K562 (cell line): Measurements from ENCODE around the gene ITGA2B. TPM values are rescaled to one million over a fixed set of nuclear protein-coding genes. Genes with fewer than 3 reads are reported as not detected.
"Not testable (repeated sequence)": the region's sequence is repeated elsewhere in the genome, so short reads cannot be mapped to it uniquely, and the experiment has no call there.

Source experiments
- ATAC-seq: fragments of 200-7000 bp; cut with Tn5 transposase; 3 replicates; pipeline ENCODE4 v1.9.1; 2020; ENCODE audit warnings: moderate library complexity
- BruUV-seq: library from RNA; stranded (reverse); fragments of 400-500 nt; replicated peaks from 2 replicates; lab custom pipeline; 2021; lab: Mats Ljungman, UMichigan
- CTCF ChIA-PET: fragments of 300-600 bp; formaldehyde crosslinking; extraction: SDS; loops from one replicate; lab custom pipeline; 2021; ENCODE audit warnings: low intra/inter-chr PET ratio; lab: Yijun Ruan, JAX
- POLR2A ChIA-PET: fragments of 300-600, 350-650 bp; sonication (Branson Sonifier 250); formaldehyde crosslinking; extraction: SDS; loops from one replicate; lab custom pipeline; 2021; ENCODE audit warnings: antibody characterized with exemption, inconsistent platforms; lab: Yijun Ruan, JAX
- DNase-seq, 4 experiments: peaks; one replicate each; pipeline versions ENCODE4 v3.0.0 to v3.0.0-alpha.2; 2011 to 2018; ENCODE audit warnings: low spot score in 3 of 4, mixed read lengths in 3 of 4; ENCODE audit errors: extremely low read depth in 1 of 4
- FAIRE-seq: peaks from 2 replicates; lab custom pipeline; 2011; peaks lifted over from hg19 to GRCh38; lab: Jason Lieb, UNC
- H2AFZ ChIP-seq: 2 replicates; pipeline ENCODE4 v1.6.0; 2011; ENCODE audit warnings: low read depth, low read length, control low read depth, inconsistent platforms
- H3K27ac ChIP-seq: fragments of 200-600 bp; 3 replicates; pipeline ENCODE4 v1.8.0; 2011; ENCODE audit warnings: low read depth, mild to moderate bottlenecking, control low read depth, inconsistent platforms, low read length, moderate library complexity, mixed read lengths; ENCODE audit errors: extremely low read depth
- H3K27me3 ChIP-seq, 2 experiments: fragments of 300-600 bp in 1 of 2; 2 replicates in 1 of 2; 3 replicates in 1 of 2; pipeline versions ENCODE4 v1.6.0 to v1.8.0; 2011; ENCODE audit warnings: inconsistent platforms in 2 of 2, low read length in 2 of 2, mild to moderate bottlenecking in 1 of 2, mixed read lengths in 1 of 2, moderate library complexity in 1 of 2; ENCODE audit not compliant: control insufficient read depth in 2 of 2, insufficient read depth in 2 of 2
- H3K36me3 ChIP-seq: fragments of 300-600 bp; 3 replicates; pipeline ENCODE4 v1.8.0; 2011; ENCODE audit warnings: mild to moderate bottlenecking, low read length, inconsistent platforms; ENCODE audit not compliant: control insufficient read depth, insufficient read depth
- H3K4me1 ChIP-seq, 2 experiments: fragments of 200-600 bp in 1 of 2; replicated peaks in 1 of 2; 2 replicates in 1 of 2; 3 replicates in 1 of 2; pipeline versions ENCODE4 v1.5.1 to v1.8.0; 2011; ENCODE audit warnings: inconsistent platforms in 2 of 2, low read length in 2 of 2, mild to moderate bottlenecking in 1 of 2, mixed read lengths in 1 of 2, moderate library complexity in 1 of 2; ENCODE audit not compliant: control insufficient read depth in 2 of 2, insufficient read depth in 2 of 2
- H3K4me2 ChIP-seq: 2 replicates; pipeline ENCODE4 v1.6.1; 2011; ENCODE audit warnings: low read length, control low read depth, inconsistent platforms, mixed read lengths; ENCODE audit not compliant: insufficient read depth
- H3K4me3 ChIP-seq: fragments of 200-600 bp; sonication (generic), shearing (Covaris generic); 2 replicates; pipeline ENCODE4 v1.5.1; 2016; ENCODE audit warnings: control low read depth, inconsistent platforms
- H3K79me2 ChIP-seq: fragments of 200-600 bp; 3 replicates; pipeline ENCODE4 v1.8.0; 2011; ENCODE audit warnings: low read length, inconsistent platforms; ENCODE audit not compliant: control insufficient read depth, insufficient read depth
- H3K9ac ChIP-seq, 2 experiments: 2 replicates each; pipeline versions ENCODE4 v1.6.0 to v1.6.1; 2011; ENCODE audit warnings: low read depth in 2 of 2, low read length in 2 of 2, control low read depth in 1 of 2, inconsistent platforms in 1 of 2, mild to moderate bottlenecking in 1 of 2, mixed read lengths in 1 of 2; ENCODE audit not compliant: insufficient read depth in 1 of 2
- H3K9me1 ChIP-seq: one replicate; pipeline ENCODE4 v1.6.0; 2011; ENCODE audit warnings: inconsistent platforms, mild to moderate bottlenecking, low read length, moderate library complexity; ENCODE audit not compliant: control insufficient read depth, insufficient read depth
- H3K9me3 ChIP-seq: replicated peaks from 2 replicates; pipeline ENCODE4 v1.5.1; 2011; ENCODE audit warnings: low read depth, low read length, inconsistent platforms; ENCODE audit not compliant: control insufficient read depth, insufficient read depth
- H4K20me1 ChIP-seq: replicated peaks from 2 replicates; pipeline ENCODE4 v1.6.1; 2011; ENCODE audit warnings: low read length, inconsistent platforms, mixed read lengths; ENCODE audit not compliant: control insufficient read depth, insufficient read depth
- EGR1 ChIP-seq: fragments of 450-650 bp; conservative IDR thresholded peaks from 2 replicates; pipeline ENCODE4 v1.6.1; 2017; ENCODE audit warnings: mild to moderate bottlenecking
- WGBS: fragments of 100-300 bp; shearing (Covaris generic); methylation state at CpG from one replicate; pipeline ENCODE4 v1.1.6; 2016; ENCODE audit warnings: low coverage, mixed read lengths; ENCODE audit not compliant: insufficient coverage; ENCODE audit errors: missing lambda C conversion rate; 5-methylcytosine and 5-hydroxymethylcytosine counted together
- in situ Hi-C: fragments of 300-500 bp; cut with MboI; formaldehyde crosslinking; loops from 4 replicates; pipeline ENCODE4 v1.15.0; 2018; ENCODE audit warnings: inconsistent platforms, mixed read lengths
- intact Hi-C: fragments of 100-400 bp; cut with micrococcal nuclease; formaldehyde crosslinking; loops from 2 replicates; pipeline ENCODE4 v1.14.2; 2022
- polyA plus RNA-seq, 8 experiments: library from polyadenylated mRNA; depleted of rRNA in 4 of 8; stranded (reverse) in 5 of 8; unstranded in 3 of 8; fragments of >200 nt; fragmentation: Nextera tagmentation in 2 of 8; fragmentation: Illumina TruSeq in 1 of 8; extraction: Ambion mirVana in 2 of 8; extraction: Trizol in 1 of 8; gene quantifications; 2 replicates each; pipeline versions ENCODE4 v1.2.1 to v1.2.3, GENCODE V29; 2011 to 2014; ENCODE audit warnings: inconsistent platforms in 1 of 8, missing spikeins in 1 of 8
- total RNA-seq, 7 experiments: library from RNA; depleted of rRNA in 6 of 7; stranded (reverse); fragments of >200 nt in 6 of 7; fragmentation: Illumina TruSeq in 2 of 7; extraction: Trizol in 2 of 7; gene quantifications; 2 replicates each; pipeline versions ENCODE4 v1.2.1 to v1.2.3, GENCODE V29; 2011 to 2021; ENCODE audit warnings: low replicate concordance in 1 of 7

The ITGA2B gene
- total and polyA plus RNA-seq, 9 of the 15 experiments (the other 6 are each of a cell fraction or from before 2014, with no cell fraction given), result 1.1 to 26.4 (median 5.6) TPM

DNA sequence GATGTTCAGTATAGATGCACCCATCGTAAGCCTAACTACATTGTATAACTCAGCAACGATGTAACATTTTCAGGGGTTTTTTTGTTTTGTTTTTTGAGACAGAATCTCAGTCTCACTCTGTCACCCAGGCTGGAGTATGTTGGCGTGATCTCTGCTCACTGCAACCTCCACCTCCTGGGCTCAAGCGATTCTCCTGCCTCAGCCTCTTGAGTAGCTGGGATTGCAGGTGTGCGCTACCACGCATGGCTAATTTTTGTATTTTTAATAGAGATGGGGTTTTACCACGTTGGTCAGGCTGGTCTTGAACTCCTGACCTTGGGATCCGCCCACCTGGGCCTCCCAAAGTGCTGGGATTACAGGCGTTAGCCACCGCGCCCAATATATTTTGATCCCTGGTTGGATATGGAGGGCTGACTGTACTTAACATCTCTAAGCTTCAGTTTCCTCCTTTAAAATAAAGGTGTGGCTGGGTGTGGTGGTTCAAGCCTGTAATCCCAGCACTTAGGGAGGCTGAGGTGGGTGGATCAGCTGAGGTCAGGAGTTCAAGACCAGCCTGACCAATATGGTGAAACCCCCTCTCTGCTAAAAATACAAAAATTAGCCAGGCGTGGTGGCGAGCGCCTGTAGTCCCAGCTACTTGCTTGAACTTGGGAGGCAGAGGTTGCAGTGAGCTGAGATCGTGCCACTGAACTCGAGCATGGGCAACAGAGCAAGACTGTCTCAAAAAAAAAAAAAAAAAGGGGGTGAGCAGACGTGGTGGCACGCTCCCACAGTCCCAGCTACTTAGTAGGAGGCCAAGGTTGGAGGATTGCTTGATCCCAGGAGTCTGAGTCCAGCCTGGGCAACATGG is 42.0 kb downstream of the ITGA2B start:
- not testable (repeated sequence) for BruUV-seq

More for the DNA sequence above, 42.0 kb downstream of the ITGA2B start:
- 0 out of 2 replicates have a peak, but pooled peaks have one; percentile 14 for TF ChIP-seq EGR1
- H4K20me1 ChIP-seq, H3K9me3 ChIP-seq, FAIRE-seq, DNase-seq, H3K4me2 ChIP-seq, H3K9ac ChIP-seq, ATAC-seq, H3K4me3 ChIP-seq, H3K79me2 ChIP-seq, H3K36me3 ChIP-seq, H3K27ac ChIP-seq, H2AFZ ChIP-seq, intact Hi-C loops, H3K9me1 ChIP-seq, H3K27me3 ChIP-seq: not testable (repeated sequence)
- peaks cover 4 to 52% of the 10 kb centered on the region in 2 experiments; a peak in 3 of 5 replicates for H3K4me1 ChIP-seq
- POLR2A ChIA-PET, result interaction anchor here (0.6 to 1.1 kb wide), 5 partner anchors 17 to 137 kb away, joined by 3 to 5 read pairs (median 3); no protein-coding TSS in a partner anchor
- CTCF ChIA-PET, result interaction anchor here (3.5 kb wide), 1 partner anchor 137 kb away, joined by 36 read pairs; no protein-coding TSS in a partner anchor
- in situ Hi-C loops, result loop anchor here (25.0 kb wide), 1 partner anchor 410 kb away; the partner anchor contains the start of gene PPY
- WGBS, result 39% methylated on average over 18 of the region's 18 CpGs
